HCT116 (cell line): ENCODE data around the gene LY6G5B. TPM values are rescaled to one million over a fixed set of nuclear protein-coding genes. Genes with fewer than 3 reads are reported as not detected.

Experiments
- ATAC-seq: fragments of 200-7000 bp; cut with Tn5 transposase; 2 replicates; pipeline ENCODE4 v1.9.1; 2020; ENCODE audit warnings: mild to moderate bottlenecking, moderate library complexity
- BruUV-seq: library from RNA; stranded (reverse); fragments of 400-500 nt; replicated peaks from 2 replicates; lab custom pipeline; 2021; lab: Mats Ljungman, UMichigan
- CTCF ChIA-PET: fragments of 300-600 bp; sonication (Branson Sonifier 250); formaldehyde crosslinking; loops from one replicate; lab custom pipeline; 2021; ENCODE audit warnings: antibody characterized with exemption; lab: Charles Lee
- POLR2A ChIA-PET: fragments of 300-600, 350-600 bp; sonication (Branson Sonifier 250); formaldehyde crosslinking; loops from one replicate; lab custom pipeline; 2021; ENCODE audit warnings: antibody characterized with exemption; lab: Charles Lee
- RAD21 ChIA-PET, 2 experiments: fragments of 300-600 bp; sonication (Branson Sonifier 250); formaldehyde crosslinking; loops; one replicate each; lab custom pipeline; 2023; ENCODE audit warnings: low total read pairs in 2 of 2; ENCODE audit not compliant: uncharacterized antibody in 2 of 2, unreplicated experiment in 2 of 2, low non-redundant PET in 1 of 2; lab: Charles Lee
- DNase-seq: peaks from one replicate; pipeline ENCODE4 v3.0.0-alpha.2; 2010; ENCODE audit warnings: low read depth, low spot score
- H2AFZ ChIP-seq: fragments of 200-600 bp; shearing (Covaris generic), sonication (generic); 2 replicates; pipeline ENCODE4 v1.6.1; 2017; ENCODE audit warnings: low read depth, mixed run types, mixed read lengths, antibody characterized with exemption, low read length; ENCODE audit not compliant: poor library complexity, severe bottlenecking
- H3K27ac ChIP-seq: 2 replicates; pipeline ENCODE4 v1.5.1; 2012; ENCODE audit warnings: low read depth, low read length
- H3K27me3 ChIP-seq: fragments of 200-600 bp; sonication (generic); 2 replicates; pipeline ENCODE4 v1.6.1; 2016; ENCODE audit warnings: mixed run types, low read length, mixed read lengths; ENCODE audit not compliant: insufficient read depth
- H3K36me3 ChIP-seq, 2 experiments: fragments of 200-500 bp in 1 of 2; fragments of 200-600 bp in 1 of 2; sonication (Bioruptor generic) in 1 of 2; sonication (generic) in 1 of 2; 2 replicates each; pipeline versions ENCODE4 v1.5.1 to v1.6.1; 2014 to 2016; ENCODE audit warnings: low read length in 2 of 2, inconsistent platforms in 1 of 2, mixed read lengths in 1 of 2, mixed run types in 1 of 2; ENCODE audit not compliant: insufficient read depth in 2 of 2, control insufficient read depth in 1 of 2
- H3K4me1 ChIP-seq, 2 experiments: fragments of 200-600 bp in 1 of 2; sonication (generic) in 1 of 2; 2 replicates each; pipeline versions ENCODE4 v1.5.1 to v1.6.1; 2012 to 2017; ENCODE audit warnings: low read length in 2 of 2, inconsistent platforms in 1 of 2, mild to moderate bottlenecking in 1 of 2, mixed read lengths in 1 of 2, mixed run types in 1 of 2, moderate library complexity in 1 of 2; ENCODE audit not compliant: insufficient read depth in 2 of 2, control insufficient read depth in 1 of 2
- H3K4me2 ChIP-seq: fragments of 200-600 bp; sonication (generic); 2 replicates; pipeline ENCODE4 v1.6.1; 2017; ENCODE audit warnings: mixed run types, low read length, mixed read lengths
- H3K4me3 ChIP-seq, 2 experiments: fragments of 200-600 bp in 1 of 2; sonication (generic) in 1 of 2; replicated peaks in 1 of 2; 2 replicates each; pipeline ENCODE4 v1.5.1; 2011 to 2016; ENCODE audit warnings: low read length in 2 of 2, control low read depth in 1 of 2, low read depth in 1 of 2, mild to moderate bottlenecking in 1 of 2, mixed read lengths in 1 of 2, mixed run types in 1 of 2
- H3K79me2 ChIP-seq: fragments of 200-600 bp; sonication (generic); 2 replicates; pipeline ENCODE4 v1.6.1; 2017; ENCODE audit warnings: mild to moderate bottlenecking, mixed run types, low read length, moderate library complexity, mixed read lengths; ENCODE audit not compliant: insufficient read depth
- H3K9ac ChIP-seq: fragments of 200-600 bp; sonication (generic); 2 replicates; pipeline ENCODE4 v1.6.1; 2016; ENCODE audit warnings: low read length, mixed read lengths
- H3K9me2 ChIP-seq: fragments of 200-600 bp; sonication (generic), shearing (Covaris generic); 2 replicates; pipeline ENCODE4 v1.6.1; 2017; ENCODE audit warnings: mixed run types, mild to moderate bottlenecking, moderate library complexity; ENCODE audit not compliant: insufficient read depth
- H3K9me3 ChIP-seq, 2 experiments: fragments of 200-500 bp in 1 of 2; fragments of 200-600 bp in 1 of 2; sonication (Bioruptor generic) in 1 of 2; sonication (generic) in 1 of 2; 2 replicates each; pipeline ENCODE4 v1.6.1; 2014 to 2017; ENCODE audit warnings: low read length in 2 of 2, mixed read lengths in 2 of 2, inconsistent platforms in 1 of 2, low read depth in 1 of 2, mild to moderate bottlenecking in 1 of 2, mixed run types in 1 of 2, moderate library complexity in 1 of 2; ENCODE audit not compliant: control insufficient read depth in 1 of 2, insufficient read depth in 1 of 2
- H4K20me1 ChIP-seq: fragments of 200-600 bp; sonication (generic), shearing (Covaris generic); 2 replicates; pipeline ENCODE4 v1.6.1; 2017; ENCODE audit warnings: mixed run types, mild to moderate bottlenecking, moderate library complexity; ENCODE audit not compliant: insufficient read depth
- CEBPB ChIP-seq: IDR thresholded peaks from 2 replicates; pipeline ENCODE4 v1.6.1; 2012; ENCODE audit warnings: low read depth
- EGR1 ChIP-seq: IDR thresholded peaks from 2 replicates; pipeline ENCODE4 v1.6.1; 2012; ENCODE audit warnings: low read depth
- FOSL1 ChIP-seq: IDR thresholded peaks from 2 replicates; pipeline ENCODE4 v1.6.1; 2012; ENCODE audit warnings: low read depth
- SP1 ChIP-seq: IDR thresholded peaks from 2 replicates; pipeline ENCODE4 v1.6.1; 2012; ENCODE audit warnings: low read depth
- SRF ChIP-seq: IDR thresholded peaks from 2 replicates; pipeline ENCODE4 v1.6.1; 2012; ENCODE audit warnings: low read depth
- TCF7L2 ChIP-seq: IDR thresholded peaks from 2 replicates; pipeline ENCODE4 v1.7.0; 2011; ENCODE audit warnings: borderline replicate concordance, inconsistent platforms; ENCODE audit not compliant: insufficient read depth, insufficient read length; ENCODE audit errors: extremely low read depth
- ZNF274 ChIP-seq: fragments of 200-500 bp; sonication (Bioruptor generic); IDR thresholded peaks from 2 replicates; pipeline ENCODE4 v1.6.1; 2014; ENCODE audit warnings: mild to moderate bottlenecking, low read depth, low read length, inconsistent platforms
- intact Hi-C: fragments of 100-400 bp; cut with micrococcal nuclease; formaldehyde crosslinking; loops from 2 replicates; pipeline ENCODE4 v1.10.0; 2022
- total RNA-seq: library from RNA; stranded (reverse); gene quantifications from one replicate; pipeline ENCODE4 v1.2.1, GENCODE V29; 2021; ENCODE audit not compliant: unreplicated experiment
- TF ChIP-seq, protein P1 (sequence below): IDR thresholded peaks from 2 replicates; pipeline ENCODE4 v1.6.1; 2012
- TF ChIP-seq, protein P2 (sequence below): IDR thresholded peaks from 2 replicates; pipeline ENCODE4 v1.6.1; 2011; ENCODE audit warnings: mild to moderate bottlenecking, low read length, moderate library complexity; ENCODE audit not compliant: insufficient replicate concordance; ENCODE audit errors: extremely low read depth
- TF ChIP-seq, protein P3 (sequence below), 3 experiments: fragments of 200-600 bp in 1 of 3; sonication (generic) in 1 of 3; IDR thresholded peaks in 2 of 3; conservative IDR thresholded peaks in 1 of 3; 2 replicates each; pipeline ENCODE4 v1.5.1; 2012 to 2017; ENCODE audit warnings: low read depth in 2 of 3, low read length in 2 of 3, antibody characterized with exemption in 1 of 3, borderline replicate concordance in 1 of 3, control low read depth in 1 of 3, mild to moderate bottlenecking in 1 of 3, mixed read lengths in 1 of 3, mixed run types in 1 of 3, moderate library complexity in 1 of 3; ENCODE audit not compliant: insufficient read depth in 1 of 3

The LY6G5B gene
- total RNA-seq, 1 experiment from 2014 or later = 15.4 TPM

GRCh38 chr6:31710523-31711219, 40.9 kb downstream of the LY6G5B start:
- Histone ChIP-seq H3K36me3 (no peaks in the 10 kb centered on the region), H4K20me1 (no peaks in the 10 kb centered on the region), H3K79me2 (no peaks in the 10 kb centered on the region), H3K9me3 (no peaks in the 10 kb centered on the region), H3K9me2 (no peaks in the 10 kb centered on the region), H3K4me2 (peak overlapping the region; percentile 31; the same call in 1 of the 2 replicates), H2AFZ (no peak overlapping the region), H3K27ac (no peak overlapping the region), H3K9ac (no peak overlapping the region), H3K4me3 (no peak overlapping the region), H3K4me1 (peaks cover 13 to 24% of the 10 kb centered on the region in 2 experiments; a peak in 3 of 4 replicates), H3K27me3 (no peaks in the 10 kb centered on the region)
- RAD21 ChIA-PET = interaction anchor here in 1 of 2 experiments (0.7 kb wide), 1 partner anchor 19 kb away, joined by 3 read pairs; no protein-coding TSS in a partner anchor
- POLR2A ChIA-PET = no interaction called here
- CTCF ChIA-PET = no interaction called here
- ATAC-seq (no peak), DNase-seq (no peak)
- TF ChIP-seq ZNF274 (no peak), SRF (no peak), SP1 (no peak), TCF7L2 (no peak), FOSL1 (no peak), CEBPB (no peak), EGR1 (no peak)
- TF ChIP-seq, protein P1, sequence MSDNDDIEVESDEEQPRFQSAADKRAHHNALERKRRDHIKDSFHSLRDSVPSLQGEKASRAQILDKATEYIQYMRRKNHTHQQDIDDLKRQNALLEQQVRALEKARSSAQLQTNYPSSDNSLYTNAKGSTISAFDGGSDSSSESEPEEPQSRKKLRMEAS = no peak
- TF ChIP-seq, protein P2, sequence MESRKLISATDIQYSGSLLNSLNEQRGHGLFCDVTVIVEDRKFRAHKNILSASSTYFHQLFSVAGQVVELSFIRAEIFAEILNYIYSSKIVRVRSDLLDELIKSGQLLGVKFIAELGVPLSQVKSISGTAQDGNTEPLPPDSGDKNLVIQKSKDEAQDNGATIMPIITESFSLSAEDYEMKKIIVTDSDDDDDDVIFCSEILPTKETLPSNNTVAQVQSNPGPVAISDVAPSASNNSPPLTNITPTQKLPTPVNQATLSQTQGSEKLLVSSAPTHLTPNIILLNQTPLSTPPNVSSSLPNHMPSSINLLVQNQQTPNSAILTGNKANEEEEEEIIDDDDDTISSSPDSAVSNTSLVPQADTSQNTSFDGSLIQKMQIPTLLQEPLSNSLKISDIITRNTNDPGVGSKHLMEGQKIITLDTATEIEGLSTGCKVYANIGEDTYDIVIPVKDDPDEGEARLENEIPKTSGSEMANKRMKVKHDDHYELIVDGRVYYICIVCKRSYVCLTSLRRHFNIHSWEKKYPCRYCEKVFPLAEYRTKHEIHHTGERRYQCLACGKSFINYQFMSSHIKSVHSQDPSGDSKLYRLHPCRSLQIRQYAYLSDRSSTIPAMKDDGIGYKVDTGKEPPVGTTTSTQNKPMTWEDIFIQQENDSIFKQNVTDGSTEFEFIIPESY = no peak
- TF ChIP-seq, protein P3, sequence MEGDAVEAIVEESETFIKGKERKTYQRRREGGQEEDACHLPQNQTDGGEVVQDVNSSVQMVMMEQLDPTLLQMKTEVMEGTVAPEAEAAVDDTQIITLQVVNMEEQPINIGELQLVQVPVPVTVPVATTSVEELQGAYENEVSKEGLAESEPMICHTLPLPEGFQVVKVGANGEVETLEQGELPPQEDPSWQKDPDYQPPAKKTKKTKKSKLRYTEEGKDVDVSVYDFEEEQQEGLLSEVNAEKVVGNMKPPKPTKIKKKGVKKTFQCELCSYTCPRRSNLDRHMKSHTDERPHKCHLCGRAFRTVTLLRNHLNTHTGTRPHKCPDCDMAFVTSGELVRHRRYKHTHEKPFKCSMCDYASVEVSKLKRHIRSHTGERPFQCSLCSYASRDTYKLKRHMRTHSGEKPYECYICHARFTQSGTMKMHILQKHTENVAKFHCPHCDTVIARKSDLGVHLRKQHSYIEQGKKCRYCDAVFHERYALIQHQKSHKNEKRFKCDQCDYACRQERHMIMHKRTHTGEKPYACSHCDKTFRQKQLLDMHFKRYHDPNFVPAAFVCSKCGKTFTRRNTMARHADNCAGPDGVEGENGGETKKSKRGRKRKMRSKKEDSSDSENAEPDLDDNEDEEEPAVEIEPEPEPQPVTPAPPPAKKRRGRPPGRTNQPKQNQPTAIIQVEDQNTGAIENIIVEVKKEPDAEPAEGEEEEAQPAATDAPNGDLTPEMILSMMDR (IDR thresholded peaks at IDR 0.05 in 2 of 3, conservative IDR thresholded peaks at IDR 0.05 in 1 of 3; ENCODE audit: borderline replicate concordance in 1 of 3, insufficient read depth in 1 of 3, low read depth in 2 of 3, low read length in 2 of 3) = no peak
- no TSS peak for BruUV-seq
- intact Hi-C loops = no loop called here
